Suppressor macrophage (primary cell): Measurements from ENCODE around the gene VAT1.
A peak's percentile ranks its signal among the peaks of the same experiment; 100 is the strongest.

ENCODE experiments used
- DNase-seq, 4 experiments: peaks; one replicate each; pipeline ENCODE4 v3.0.0-alpha.2; 2020 to 2022

VAT1 gene

DNA sequence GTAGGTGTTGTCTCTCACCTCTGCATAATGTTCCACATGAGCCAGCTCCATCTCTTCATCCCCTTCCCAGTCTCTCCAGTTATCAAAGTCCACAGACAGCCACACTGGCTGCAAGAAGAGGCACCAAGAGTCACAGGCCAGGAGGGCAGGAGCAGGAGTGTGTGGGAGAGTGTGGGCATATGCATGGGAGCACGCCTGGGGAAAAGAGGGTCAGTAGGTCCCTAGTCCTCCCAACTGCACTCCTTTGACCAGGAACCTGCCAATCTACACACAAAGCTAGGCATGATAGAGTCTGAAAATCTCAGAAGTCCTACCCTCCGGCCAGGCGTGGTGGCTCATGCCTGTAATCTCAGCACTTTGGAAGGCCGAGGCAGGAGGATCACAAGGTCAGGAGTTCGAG, 50.6 kb downstream of the VAT1 start:
- no peak for DNase-seq

GRCh38 chr17:42969001-42969581, 53.1 kb downstream of the VAT1 start:
- peak in 3 of 4 experiments; percentile 41 to 64 (median 61) for DNase-seq

- DNase-seq = no peak
Measured at GRCh38 chr17:42967925-42968324, 54.3 kb downstream of the VAT1 start.
